PC-3 (cell line): ENCODE data around the gene C1QTNF2.

Source experiments
- EZH2 ChIP-seq: fragments of 300-600 bp; sonication (generic); IDR thresholded peaks from one replicate; pipeline ENCODE4 v1.6.1; 2017; ENCODE audit warnings: antibody characterized with exemption, mild to moderate bottlenecking, low read length; ENCODE audit not compliant: unreplicated experiment
- EZH2phosphoT487 ChIP-seq: fragments of 300-600 bp; sonication (generic); IDR thresholded peaks from 2 replicates; pipeline ENCODE4 v1.6.1; 2018; ENCODE audit warnings: mild to moderate bottlenecking, antibody characterized with exemption, low read length, borderline replicate concordance
- TF ChIP-seq, protein P1 (sequence below): fragments of 300-600 bp; sonication (generic); conservative IDR thresholded peaks from 2 replicates; pipeline ENCODE4 v1.5.1; 2017; ENCODE audit warnings: antibody characterized with exemption, low read depth, mild to moderate bottlenecking, low read length

DNA sequence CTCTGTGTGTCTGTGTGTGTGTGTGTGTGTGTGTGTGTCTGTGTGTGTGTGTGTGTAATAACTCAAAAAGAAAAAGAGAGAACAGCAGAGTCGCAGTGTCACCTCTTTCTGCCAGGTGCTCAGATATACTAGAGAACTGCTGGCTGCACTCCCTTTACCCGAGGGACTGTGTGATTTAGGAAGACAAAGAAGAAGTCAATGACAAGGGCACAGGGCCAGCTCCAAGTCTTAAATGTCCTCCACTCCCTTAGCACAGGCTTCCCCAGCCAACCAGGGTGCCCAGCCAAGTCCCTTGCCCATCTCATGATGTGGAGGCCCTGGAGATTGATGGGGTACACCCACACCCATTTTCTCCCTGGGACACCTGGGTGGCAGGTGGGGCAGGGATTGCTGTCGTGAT is 66.7 kb downstream of the C1QTNF2 start:
- TF ChIP-seq, protein P1, sequence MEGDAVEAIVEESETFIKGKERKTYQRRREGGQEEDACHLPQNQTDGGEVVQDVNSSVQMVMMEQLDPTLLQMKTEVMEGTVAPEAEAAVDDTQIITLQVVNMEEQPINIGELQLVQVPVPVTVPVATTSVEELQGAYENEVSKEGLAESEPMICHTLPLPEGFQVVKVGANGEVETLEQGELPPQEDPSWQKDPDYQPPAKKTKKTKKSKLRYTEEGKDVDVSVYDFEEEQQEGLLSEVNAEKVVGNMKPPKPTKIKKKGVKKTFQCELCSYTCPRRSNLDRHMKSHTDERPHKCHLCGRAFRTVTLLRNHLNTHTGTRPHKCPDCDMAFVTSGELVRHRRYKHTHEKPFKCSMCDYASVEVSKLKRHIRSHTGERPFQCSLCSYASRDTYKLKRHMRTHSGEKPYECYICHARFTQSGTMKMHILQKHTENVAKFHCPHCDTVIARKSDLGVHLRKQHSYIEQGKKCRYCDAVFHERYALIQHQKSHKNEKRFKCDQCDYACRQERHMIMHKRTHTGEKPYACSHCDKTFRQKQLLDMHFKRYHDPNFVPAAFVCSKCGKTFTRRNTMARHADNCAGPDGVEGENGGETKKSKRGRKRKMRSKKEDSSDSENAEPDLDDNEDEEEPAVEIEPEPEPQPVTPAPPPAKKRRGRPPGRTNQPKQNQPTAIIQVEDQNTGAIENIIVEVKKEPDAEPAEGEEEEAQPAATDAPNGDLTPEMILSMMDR, result no peak
- no peak for TF ChIP-seq EZH2
- TF ChIP-seq EZH2phosphoT487, result no peak
